ENCODE results near the gene GALNT9.

DNA sequence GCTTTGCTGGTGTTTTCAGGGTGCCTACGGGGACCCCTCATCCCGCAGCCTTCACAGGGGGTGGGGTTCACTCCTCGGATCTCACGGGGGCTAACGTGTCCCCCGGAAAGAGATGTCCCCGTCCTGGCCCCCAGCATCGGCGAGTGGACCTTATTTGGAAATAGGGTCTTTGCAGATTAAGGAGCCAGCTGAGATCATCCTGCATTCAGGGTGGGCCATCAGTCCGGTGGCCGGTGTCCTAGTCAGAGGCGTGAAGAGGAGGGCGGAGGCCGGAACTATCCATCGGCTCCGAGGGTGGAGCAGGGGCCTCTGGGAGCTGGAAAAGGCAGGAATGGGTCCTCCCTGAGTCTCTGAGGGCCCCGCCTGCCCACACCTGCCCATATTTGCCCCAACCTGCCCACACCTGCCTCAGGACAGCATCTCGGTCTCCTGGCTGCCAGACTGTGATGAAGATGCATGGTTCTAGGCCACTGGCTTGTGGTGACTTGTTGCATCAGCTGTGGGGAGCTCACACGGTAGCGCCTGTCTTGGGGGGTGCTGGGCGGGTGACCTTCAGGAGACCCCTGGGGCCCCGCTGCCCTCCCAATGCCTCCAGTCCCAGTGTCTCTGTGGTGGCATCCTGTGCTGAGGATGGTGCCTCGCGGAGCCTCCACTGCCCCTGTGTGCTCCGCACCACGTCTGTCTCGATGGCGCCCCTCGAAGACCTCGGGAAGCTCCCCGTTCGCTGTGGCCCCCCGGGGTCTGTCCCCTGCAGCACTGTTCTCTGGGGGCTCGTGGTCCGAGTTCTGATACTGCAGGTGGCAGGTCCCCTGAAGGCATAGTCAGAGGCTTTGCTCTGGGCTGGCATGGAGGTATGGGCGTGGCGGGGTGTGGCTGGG lies 170.5 kb downstream of the GALNT9 start:
- no peak for TF ChIP-seq POLR2A (IDR thresholded peaks at IDR 0.05; ENCODE audit: low read depth)
- TF ChIP-seq POLR2AphosphoS5 (IDR thresholded peaks at IDR 0.05) = no peak
- TF ChIP-seq CTCF (IDR thresholded peaks at IDR 0.05) = no peak
